Measurements from ENCODE around the gene SPATS2. TPM values are rescaled to one million over a fixed set of nuclear protein-coding genes. Genes with fewer than 3 reads are reported as not detected.

The SPATS2 gene
- total and polyA plus RNA-seq, 10 of the 15 experiments (the other 5 are each of a cell fraction or from before 2014, with no cell fraction given): 9.0 to 54.2 (median 27.5) TPM

GRCh38 chr12:49515266-49515665 lies 148.0 kb downstream of the SPATS2 start:
- H3K36me3 ChIP-seq (ENCODE audit: control insufficient read depth in 2 of 2, insufficient read depth in 2 of 2, low read length in 1 of 2): peaks cover 0 to 5% of the 10 kb centered on the region in 2 experiments; a peak in 1 of 4 replicates
- 59% methylated on average over 5 of the region's 5 CpGs for WGBS (ENCODE audit: insufficient coverage, insufficient replicate concordance, low lambda C conversion rate, missing lambda C conversion rate)
- CTCF ChIA-PET: interaction anchor here (1.2 to 10.1 kb wide), 14 partner anchors 9 to 226 kb away, joined by 4 to 712 read pairs (median 9); partner anchors contain the start of gene SPATS2
- in situ Hi-C loops (cut with MboI): loop anchor here (5.0 kb wide), 1 partner anchor 153 kb away; no protein-coding TSS in a partner anchor
- no peak for DNase-seq (ENCODE audit: low read depth, low spot score)
- no peak overlapping the region for H2AFZ ChIP-seq (ENCODE audit: control insufficient read depth, low read depth, low read length)
- no peaks in the 10 kb centered on the region for H3K9me3 ChIP-seq (replicated peaks; ENCODE audit: control insufficient read depth, insufficient read depth, low read length)
- H3K79me2 ChIP-seq (ENCODE audit: control insufficient read depth, insufficient read depth, low read length): no peaks in the 10 kb centered on the region
- no peak overlapping the region for H3K4me3 ChIP-seq
- SMC1A ChIA-PET (ENCODE audit: uncharacterized antibody, unreplicated experiment): interaction anchor here (0.6 to 33.2 kb wide), 10 partner anchors 9 to 226 kb away, joined by 3 to 740 read pairs (median 4); partner anchors contain the start of gene SPATS2
- H3K27me3 ChIP-seq (replicated peaks in 1 of 2; ENCODE audit: control insufficient read depth in 2 of 2, insufficient read depth in 2 of 2, low read length in 1 of 2): no peaks in the 10 kb centered on the region
- RAD21 ChIA-PET (ENCODE audit: unreplicated experiment): interaction anchor here (0.5 to 7.3 kb wide), 5 partner anchors 21 to 156 kb away, joined by 3 to 258 read pairs (median 4); no protein-coding TSS in a partner anchor
- H3K27ac ChIP-seq (ENCODE audit: control insufficient read depth, insufficient read depth): no peak overlapping the region
- H4K20me1 ChIP-seq (ENCODE audit: control insufficient read depth, insufficient read depth): no peaks in the 10 kb centered on the region
- H3K9ac ChIP-seq (ENCODE audit: control insufficient read depth, insufficient read depth, low read length): no peak overlapping the region
- no peak for FAIRE-seq
- no peak overlapping the region for H3K4me2 ChIP-seq (ENCODE audit: control insufficient read depth, insufficient read depth)
- TF ChIP-seq HDAC6 (IDR thresholded peaks at IDR 0.05; ENCODE audit: unreplicated experiment): no peak
- TF ChIP-seq YBX1 (IDR thresholded peaks at IDR 0.05): no peak
- no peak for TF ChIP-seq NFYA (IDR thresholded peaks at IDR 0.05; ENCODE audit: borderline replicate concordance, low read depth, low read length)
- TF ChIP-seq ZNF217 (IDR thresholded peaks at IDR 0.05): no peak
- TF ChIP-seq ATF3 (IDR thresholded peaks at IDR 0.05; ENCODE audit: borderline replicate concordance, extremely low read depth, low read depth, low read length): no peak
- TF ChIP-seq FOXM1 (IDR thresholded peaks at IDR 0.05; ENCODE audit: low read depth, low read length): no peak
- no peak for TF ChIP-seq SREBF1 (IDR thresholded peaks at IDR 0.05; ENCODE audit: low read length)
- TF ChIP-seq EED (IDR thresholded peaks at IDR 0.05; ENCODE audit: low read depth): no peak
- TF ChIP-seq RAD51 (IDR thresholded peaks at IDR 0.05): no peak
- no peak for TF ChIP-seq POU2F2 (IDR thresholded peaks at IDR 0.05; ENCODE audit: borderline replicate concordance, low read depth, low read length)
- no peak for TF ChIP-seq RUNX3 (IDR thresholded peaks at IDR 0.05; ENCODE audit: low read length)
- no peak for TF ChIP-seq PBX3 (IDR thresholded peaks at IDR 0.05; ENCODE audit: insufficient replicate concordance, low read depth, low read length)
- TF ChIP-seq ZNF274 (IDR thresholded peaks at IDR 0.05; ENCODE audit: insufficient read depth, insufficient read length): no peak
- no peak for TF ChIP-seq STAT3 (IDR thresholded peaks at IDR 0.05; ENCODE audit: low read depth, low read length)
- TF ChIP-seq NFIC (IDR thresholded peaks at IDR 0.05; ENCODE audit: low read depth, low read length): no peak
- no peak for TF ChIP-seq RELB (IDR thresholded peaks at IDR 0.05; ENCODE audit: low read depth)
- TF ChIP-seq NR2F1 (conservative IDR thresholded peaks at IDR 0.05): no peak
- TF ChIP-seq ZNF24 (IDR thresholded peaks at IDR 0.05): no peak
- intact Hi-C loops (cut with micrococcal nuclease; ENCODE audit: unreplicated experiment): no loop called here
- H3K4me1 ChIP-seq (ENCODE audit: control insufficient read depth, insufficient read depth, low read length): no peaks in the 10 kb centered on the region
- no TSS peak for BruUV-seq (replicated peaks)
- ATAC-seq: no peak
- POLR2A ChIA-PET: interaction anchor here (0.5 to 1.0 kb wide), 2 partner anchors 11 to 156 kb away, joined by 4 to 6 read pairs; no protein-coding TSS in a partner anchor
